Middle frontal gyrus (tissue), 1 donor: ENCODE measurements around the gene TNNC1.

ENCODE experiments used
- DNase-seq: peaks from one replicate; pipeline ENCODE4 v3.0.0-alpha.2; 2015; ENCODE audit warnings: low spot score; ENCODE audit errors: extremely low spot score

TNNC1 gene

GRCh38 chr3:52443791-52444687 lies 9.8 kb downstream of the TNNC1 start:
- DNase-seq: no peak

GRCh38 chr3:52443268-52443610 lies 10.6 kb downstream of the TNNC1 start:
- no peak for DNase-seq

- no peak for DNase-seq
These were observed 11.2 kb downstream of the TNNC1 start for GRCh38 chr3:52442409-52443267.

- no peak for DNase-seq
These were observed 12.0 kb downstream of the TNNC1 start for GRCh38 chr3:52441772-52442332.

DNA sequence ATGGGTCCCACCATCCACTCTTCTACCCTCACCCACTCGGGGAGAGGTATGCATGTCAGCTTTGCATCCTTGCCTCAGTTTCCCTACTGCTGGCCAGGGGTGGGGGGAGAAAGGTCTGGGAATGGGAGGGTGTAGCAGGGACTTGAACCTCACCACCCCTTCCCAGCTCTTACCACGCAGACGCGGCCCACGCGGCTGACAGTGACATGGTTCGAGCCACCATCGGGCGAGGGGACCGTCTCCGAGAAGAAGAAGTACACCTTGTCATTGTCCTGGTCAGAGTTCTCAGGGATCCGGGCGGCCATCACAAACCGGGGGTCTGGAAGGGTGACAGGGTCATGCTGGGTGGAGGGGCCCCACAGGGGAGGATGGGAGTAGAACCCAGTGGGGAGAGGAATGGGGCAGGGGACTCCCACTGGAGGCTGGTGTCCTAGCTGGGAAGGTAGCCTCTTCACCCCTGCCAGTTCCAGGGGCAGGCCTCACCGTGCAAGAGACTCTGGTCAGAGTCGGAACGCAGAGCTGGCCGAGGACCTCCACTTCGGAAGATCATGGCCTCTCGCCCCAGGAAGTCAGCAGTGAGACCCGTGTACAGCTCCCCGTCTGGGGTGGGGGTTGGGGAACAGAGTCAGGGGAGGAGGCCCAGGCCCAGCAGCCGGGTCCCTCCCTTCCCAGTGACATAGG lies 12.6 kb downstream of the TNNC1 start:
- DNase-seq: no peak

DNA sequence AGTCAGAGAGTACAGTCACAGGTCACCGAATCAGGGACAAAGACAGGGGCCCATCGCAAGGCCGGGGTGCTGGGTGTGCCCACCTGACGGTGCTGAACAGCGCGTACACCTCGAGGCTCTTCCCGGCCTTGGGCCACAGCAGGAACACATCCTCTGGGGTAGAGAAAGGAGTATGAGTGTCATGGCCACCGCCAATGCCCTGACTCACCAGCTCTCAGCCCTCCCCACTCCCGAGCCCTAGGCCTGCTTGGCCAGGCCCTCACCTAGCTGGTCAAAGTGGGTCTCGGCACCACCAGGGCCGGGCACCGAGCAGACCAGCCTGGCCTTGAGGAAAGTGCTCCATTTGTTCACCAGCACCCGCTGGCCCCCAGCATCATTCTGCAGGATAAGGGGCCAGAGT lies 13.2 kb downstream of the TNNC1 start:
- no peak for DNase-seq

DNA sequence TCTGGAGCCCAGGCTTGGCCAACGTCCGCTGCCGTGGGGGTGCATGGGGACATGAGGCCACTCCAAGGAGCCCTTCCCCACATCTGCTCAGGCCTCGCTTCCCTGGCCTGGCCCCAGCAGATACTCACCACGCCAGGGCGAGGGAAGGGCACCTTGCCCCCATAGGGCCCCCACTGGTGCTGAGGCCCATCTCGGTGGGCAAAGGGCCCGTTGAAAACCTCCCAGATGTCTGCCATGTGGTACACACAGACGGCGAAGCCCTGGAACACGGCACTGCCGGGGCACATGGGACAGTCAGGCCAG lies 13.6 kb downstream of the TNNC1 start:
- DNase-seq: no peak

GRCh38 chr3:52439426-52440248 lies 14.2 kb downstream of the TNNC1 start:
- DNase-seq: no peak

DNA sequence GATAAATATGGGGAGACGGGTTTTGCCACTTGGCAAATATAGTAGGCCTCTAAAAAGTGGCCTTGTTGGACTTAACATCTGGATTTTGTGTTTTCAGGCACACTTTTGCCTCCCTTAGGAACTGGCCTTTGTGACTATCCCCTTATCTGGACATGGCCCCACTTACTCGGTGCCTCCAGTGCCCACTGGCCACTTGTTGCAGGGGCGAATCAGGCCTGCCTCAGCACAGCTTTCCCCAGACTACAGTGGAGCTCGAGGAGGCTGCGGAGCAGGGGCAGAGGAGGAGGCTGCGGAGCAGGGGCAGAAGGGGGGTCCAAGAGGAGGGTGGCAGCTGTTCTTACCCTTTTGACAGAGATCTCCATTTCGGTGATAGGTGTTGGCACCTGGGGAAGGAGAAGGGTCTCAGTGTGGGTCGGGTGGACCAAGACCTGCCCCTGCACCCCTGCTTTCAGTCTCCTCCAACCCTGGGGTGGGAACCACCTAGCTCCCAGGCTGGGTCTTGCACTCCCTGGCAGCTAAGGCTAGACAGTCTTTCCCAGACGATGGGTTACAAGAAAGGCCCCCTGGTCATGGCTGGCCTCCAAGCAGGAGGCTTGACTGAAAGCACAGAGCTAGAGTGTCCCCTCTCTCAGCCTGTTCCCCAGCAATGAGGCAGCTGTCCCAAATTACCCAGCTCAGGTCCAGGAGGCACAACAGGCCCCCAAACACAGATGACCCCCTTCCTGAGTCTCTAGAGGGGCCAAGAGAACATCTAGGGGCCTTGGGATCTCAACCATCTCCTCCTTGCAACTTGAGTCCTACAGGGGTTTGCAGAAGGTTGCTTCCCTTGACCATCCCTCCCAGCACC lies 15.0 kb downstream of the TNNC1 start:
- DNase-seq: no peak

GRCh38 chr3:52438104-52438376 lies 15.8 kb downstream of the TNNC1 start:
- no peak for DNase-seq

DNA sequence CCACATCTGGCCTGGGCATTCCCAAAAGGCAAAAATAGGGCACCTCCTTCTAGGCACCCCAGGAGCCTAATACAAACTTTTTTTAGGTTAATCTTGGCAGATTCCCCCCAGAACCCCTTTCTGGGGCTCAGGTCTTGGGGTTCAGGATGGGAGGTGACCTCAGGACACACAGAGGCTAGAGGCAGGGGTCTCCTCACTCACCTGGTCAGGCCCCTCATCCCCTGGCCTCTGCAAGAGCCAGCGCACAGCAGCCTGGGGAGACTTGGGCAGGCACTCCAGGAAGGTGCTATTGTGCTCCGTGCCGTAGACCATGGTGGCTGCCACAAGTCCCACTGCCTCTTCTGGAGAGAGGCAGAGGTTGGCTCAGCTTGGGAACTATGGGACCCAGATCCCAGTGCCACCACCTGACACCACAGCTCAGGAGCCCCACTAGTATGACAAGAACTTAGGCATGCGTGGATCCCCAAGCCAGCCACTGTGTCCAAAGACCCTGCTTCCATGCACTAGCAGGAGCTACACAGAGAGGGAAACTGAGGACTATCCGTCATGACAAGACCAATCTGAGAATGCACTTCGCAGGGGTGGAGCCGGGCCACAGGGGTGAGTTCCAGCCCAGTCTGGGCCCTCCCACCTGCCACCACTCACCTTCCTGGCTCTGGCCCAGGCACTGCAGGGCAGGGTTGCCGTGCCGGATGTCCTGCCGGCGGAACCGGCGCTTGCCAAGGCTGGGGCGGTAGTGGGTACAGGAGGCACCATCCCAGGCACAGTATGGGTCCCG lies 16.3 kb downstream of the TNNC1 start:
- no peak for DNase-seq

DNA sequence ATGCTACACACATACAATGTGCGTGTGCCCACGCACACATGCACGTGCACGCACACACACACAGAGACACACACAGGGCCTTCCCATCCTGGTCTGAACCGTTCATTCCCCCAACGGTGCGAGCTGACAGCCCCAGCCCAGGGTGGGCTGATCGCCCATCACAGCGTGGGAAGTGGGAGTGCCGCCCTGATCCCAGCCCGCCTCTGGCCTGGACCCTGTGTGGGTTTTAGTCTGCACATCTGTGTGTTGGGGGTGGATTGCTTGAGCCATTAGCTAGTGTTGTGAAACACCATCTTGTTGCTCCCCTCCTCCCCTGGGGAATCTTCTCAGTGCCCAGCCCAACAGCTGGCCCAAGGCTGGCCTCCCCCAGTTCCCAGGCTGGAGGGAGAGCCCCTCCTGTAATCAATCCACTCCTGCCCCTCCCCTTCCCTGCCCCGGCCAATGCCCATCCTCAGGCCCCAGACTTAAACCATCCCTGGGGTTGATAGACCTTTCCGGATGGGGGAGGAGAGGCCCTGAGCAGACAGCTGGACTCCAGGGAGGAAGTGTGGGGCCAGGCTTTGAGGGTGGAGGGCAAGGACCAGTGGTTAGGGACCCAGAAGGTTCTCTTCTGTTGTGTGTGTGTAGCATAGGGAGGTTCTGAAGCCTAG lies 17.2 kb downstream of the TNNC1 start:
- no peak for DNase-seq

GRCh38 chr3:52435246-52436101 lies 18.4 kb downstream of the TNNC1 start:
- no peak for DNase-seq

- no peak for DNase-seq
These were observed 19.2 kb downstream of the TNNC1 start for GRCh38 chr3:52434491-52435115.

DNA sequence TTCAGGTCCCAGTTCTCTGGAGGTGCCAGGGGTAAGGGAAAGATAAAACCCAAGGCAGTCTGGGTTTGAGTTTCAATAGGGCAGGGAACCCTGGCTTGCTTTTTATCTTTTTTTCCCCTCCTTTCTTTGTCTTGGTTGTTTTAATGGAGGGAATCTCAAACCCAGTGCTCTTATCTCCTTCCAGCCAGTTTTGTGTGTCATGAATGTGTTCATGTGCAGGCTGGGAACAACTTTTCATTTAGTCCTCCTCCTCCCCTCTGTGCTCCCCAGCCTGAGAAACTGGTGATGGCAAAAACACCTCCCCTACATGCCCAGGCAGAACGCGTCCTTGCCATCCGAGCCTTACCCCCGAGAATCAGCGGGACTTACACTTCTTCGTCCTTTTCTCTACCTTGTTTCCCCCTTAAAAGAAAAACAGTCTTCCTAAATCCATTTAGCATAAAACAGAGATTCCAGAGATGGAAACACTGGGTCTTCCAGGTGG lies 19.8 kb downstream of the TNNC1 start:
- DNase-seq: no peak

- no peak for DNase-seq
These were observed 20.4 kb downstream of the TNNC1 start for GRCh38 chr3:52433328-52433995.

- DNase-seq: no peak
These were observed 21.1 kb downstream of the TNNC1 start for GRCh38 chr3:52432691-52433141.
